Neuron (in vitro differentiated cells): ENCODE data around the gene SH3D21.

Experiments
- H2AFZ ChIP-seq: one replicate; pipeline ENCODE4 v1.6.1; 2013; ENCODE audit warnings: low read depth, mild to moderate bottlenecking, inconsistent platforms, low read length, moderate library complexity
- H3K27me3 ChIP-seq: one replicate; pipeline ENCODE4 v1.6.1; 2013; ENCODE audit warnings: low read length; ENCODE audit not compliant: insufficient read depth
- H3K36me3 ChIP-seq: one replicate; pipeline ENCODE4 v1.6.1; 2013; ENCODE audit warnings: low read length; ENCODE audit not compliant: insufficient read depth
- H3K4me1 ChIP-seq: one replicate; pipeline ENCODE4 v1.6.1; 2013; ENCODE audit warnings: low read length; ENCODE audit not compliant: insufficient read depth
- H3K4me3 ChIP-seq: 2 replicates; pipeline ENCODE4 v1.5.1; 2013; ENCODE audit warnings: mild to moderate bottlenecking, low read length, moderate library complexity
- H3K9me3 ChIP-seq: one replicate; pipeline ENCODE4 v1.6.1; 2013; ENCODE audit warnings: low read length

The SH3D21 gene

GRCh38 chr1:36346741-36347370, 40.7 kb downstream of the SH3D21 start:
- H3K27me3 ChIP-seq, result no peaks in the 10 kb centered on the region
- no peaks in the 10 kb centered on the region for H3K9me3 ChIP-seq
- H3K36me3 ChIP-seq, result peaks cover 48% of the 10 kb centered on the region
- H3K4me3 ChIP-seq, result no peak overlapping the region
- H2AFZ ChIP-seq, result no peak overlapping the region
- H3K4me1 ChIP-seq, result peaks cover 14% of the 10 kb centered on the region

GRCh38 chr1:36349241-36349671, 43.1 kb downstream of the SH3D21 start:
- no peaks in the 10 kb centered on the region for H3K27me3 ChIP-seq
- no peak overlapping the region for H3K4me3 ChIP-seq
- no peaks in the 10 kb centered on the region for H3K9me3 ChIP-seq
- peaks cover 53% of the 10 kb centered on the region for H3K36me3 ChIP-seq
- no peak overlapping the region for H2AFZ ChIP-seq
- H3K4me1 ChIP-seq, result peaks cover 29% of the 10 kb centered on the region

- Histone ChIP-seq H3K27me3 (no peaks in the 10 kb centered on the region), H2AFZ (no peak overlapping the region), H3K4me3 (no peak overlapping the region), H3K36me3 (peaks cover 54% of the 10 kb centered on the region), H3K9me3 (no peaks in the 10 kb centered on the region), H3K4me1 (peaks cover 29% of the 10 kb centered on the region)
Measured at GRCh38 chr1:36349839-36350238, 43.7 kb downstream of the SH3D21 start.

GRCh38 chr1:36350659-36351226, 44.6 kb downstream of the SH3D21 start:
- H2AFZ ChIP-seq, result no peak overlapping the region
- no peaks in the 10 kb centered on the region for H3K27me3 ChIP-seq
- peaks cover 56% of the 10 kb centered on the region for H3K36me3 ChIP-seq
- no peaks in the 10 kb centered on the region for H3K9me3 ChIP-seq
- H3K4me1 ChIP-seq, result peaks cover 29% of the 10 kb centered on the region
- no peak overlapping the region for H3K4me3 ChIP-seq

- Histone ChIP-seq H2AFZ (no peak overlapping the region), H3K36me3 (peaks cover 56% of the 10 kb centered on the region), H3K27me3 (no peaks in the 10 kb centered on the region), H3K9me3 (no peaks in the 10 kb centered on the region), H3K4me3 (no peak overlapping the region), H3K4me1 (peaks cover 29% of the 10 kb centered on the region)
Measured at GRCh38 chr1:36351227-36351977, 45.2 kb downstream of the SH3D21 start.

- H3K27me3 ChIP-seq, result no peaks in the 10 kb centered on the region
- H3K4me3 ChIP-seq, result no peak overlapping the region
- no peaks in the 10 kb centered on the region for H3K9me3 ChIP-seq
- peaks cover 53% of the 10 kb centered on the region for H3K36me3 ChIP-seq
- H3K4me1 ChIP-seq, result peaks cover 29% of the 10 kb centered on the region
- H2AFZ ChIP-seq, result no peak overlapping the region
Measured at GRCh38 chr1:36352125-36352909, 46.1 kb downstream of the SH3D21 start.

- no peaks in the 10 kb centered on the region for H3K27me3 ChIP-seq
- H3K4me1 ChIP-seq, result peaks cover 29% of the 10 kb centered on the region
- H3K9me3 ChIP-seq, result no peaks in the 10 kb centered on the region
- H3K36me3 ChIP-seq, result peaks cover 55% of the 10 kb centered on the region
- no peak overlapping the region for H3K4me3 ChIP-seq
- H2AFZ ChIP-seq, result no peak overlapping the region
Measured at GRCh38 chr1:36352910-36353878, 47.0 kb downstream of the SH3D21 start.

GRCh38 chr1:36354486-36354885, 48.3 kb downstream of the SH3D21 start:
- H3K36me3 ChIP-seq, result peaks cover 56% of the 10 kb centered on the region
- H3K4me1 ChIP-seq, result peaks cover 29% of the 10 kb centered on the region
- H2AFZ ChIP-seq, result no peak overlapping the region
- no peak overlapping the region for H3K4me3 ChIP-seq
- no peaks in the 10 kb centered on the region for H3K27me3 ChIP-seq
- no peaks in the 10 kb centered on the region for H3K9me3 ChIP-seq

GRCh38 chr1:36355811-36356210, 49.6 kb downstream of the SH3D21 start:
- peaks cover 63% of the 10 kb centered on the region for H3K36me3 ChIP-seq
- H3K4me1 ChIP-seq, result peaks cover 26% of the 10 kb centered on the region
- H3K4me3 ChIP-seq, result no peak overlapping the region
- H3K9me3 ChIP-seq, result no peaks in the 10 kb centered on the region
- H2AFZ ChIP-seq, result no peak overlapping the region
- H3K27me3 ChIP-seq, result no peaks in the 10 kb centered on the region

- Histone ChIP-seq H3K4me1 (no peaks in the 10 kb centered on the region), H3K4me3 (no peak overlapping the region), H2AFZ (no peak overlapping the region), H3K27me3 (no peaks in the 10 kb centered on the region), H3K9me3 (no peaks in the 10 kb centered on the region), H3K36me3 (peaks cover 65% of the 10 kb centered on the region)
Measured at GRCh38 chr1:36358514-36359084, 52.4 kb downstream of the SH3D21 start.

GRCh38 chr1:36359383-36359782, 53.2 kb downstream of the SH3D21 start:
- Histone ChIP-seq H3K9me3 (no peaks in the 10 kb centered on the region), H2AFZ (no peak overlapping the region), H3K36me3 (peaks cover 59% of the 10 kb centered on the region), H3K27me3 (no peaks in the 10 kb centered on the region), H3K4me1 (no peaks in the 10 kb centered on the region), H3K4me3 (no peak overlapping the region)
